GM18511 (cell line): ENCODE data around the gene VHLL.

Experiments
- ATAC-seq: cut with Tn5 transposase; IDR thresholded peaks from one replicate; pipeline ENCODE4 v1.9.1; 2021; ENCODE audit warnings: mild to moderate bottlenecking, moderate library complexity; ENCODE audit not compliant: unreplicated experiment

Gene VHLL

DNA sequence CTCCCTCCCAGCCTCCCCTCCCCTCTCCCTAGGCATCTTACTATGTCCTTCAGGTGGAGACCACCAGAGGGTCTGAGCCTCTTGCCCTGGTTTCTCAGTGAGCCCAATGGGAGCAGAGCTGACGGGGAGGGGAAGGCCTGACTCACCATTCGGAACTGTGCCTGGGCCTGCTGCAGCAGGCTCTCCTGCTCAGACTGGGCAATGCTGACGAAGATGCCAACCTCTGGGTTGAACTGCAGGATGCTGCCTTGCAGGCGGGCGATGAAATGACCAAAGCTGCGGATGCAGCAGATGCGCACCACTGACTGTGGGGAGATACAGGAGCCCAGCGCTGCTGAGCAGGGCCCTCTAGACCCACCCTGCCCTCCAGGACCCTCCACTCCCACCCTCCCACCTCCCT, 40.2 kb downstream of the VHLL start:
- ATAC-seq, result no peak

DNA sequence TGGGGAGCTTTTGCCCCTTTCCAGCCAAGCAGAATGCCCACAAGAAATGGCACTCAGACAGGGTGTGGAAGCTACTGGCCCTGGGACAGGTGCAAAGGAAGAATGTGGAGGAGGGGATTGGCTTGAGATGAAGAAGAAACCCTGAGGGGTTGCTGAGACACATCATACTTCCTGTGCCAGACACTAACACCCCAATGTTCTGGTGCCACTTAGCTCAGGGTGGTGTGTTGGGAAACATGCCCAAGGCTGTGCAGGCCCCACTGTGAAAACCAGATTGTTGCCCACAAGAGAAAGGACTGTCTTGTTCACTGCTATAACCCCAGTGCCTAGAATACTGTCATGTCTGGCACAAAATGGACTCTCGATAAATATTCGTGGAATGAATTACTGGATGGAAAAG, 41.4 kb downstream of the VHLL start:
- ATAC-seq, result no peak

DNA sequence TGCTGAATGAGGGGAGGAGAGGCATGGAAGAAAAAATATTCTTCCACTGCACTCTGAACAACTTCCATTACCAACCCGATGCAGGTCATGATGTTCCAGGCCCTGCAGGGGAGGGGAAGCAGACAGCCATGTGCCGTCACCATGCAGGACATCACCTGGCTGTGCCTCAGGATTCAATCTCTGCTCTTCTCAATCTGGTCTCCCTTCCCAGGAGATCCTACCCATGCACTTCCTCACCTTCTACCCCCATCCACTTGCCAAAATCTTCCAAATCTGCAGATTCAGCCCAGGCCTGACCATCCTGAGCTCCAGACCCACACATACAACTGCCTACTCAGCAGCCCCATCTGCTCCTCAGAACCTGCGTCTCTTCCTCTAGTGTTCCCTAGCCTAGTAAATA, 45.5 kb downstream of the VHLL start:
- ATAC-seq, result no peak

DNA sequence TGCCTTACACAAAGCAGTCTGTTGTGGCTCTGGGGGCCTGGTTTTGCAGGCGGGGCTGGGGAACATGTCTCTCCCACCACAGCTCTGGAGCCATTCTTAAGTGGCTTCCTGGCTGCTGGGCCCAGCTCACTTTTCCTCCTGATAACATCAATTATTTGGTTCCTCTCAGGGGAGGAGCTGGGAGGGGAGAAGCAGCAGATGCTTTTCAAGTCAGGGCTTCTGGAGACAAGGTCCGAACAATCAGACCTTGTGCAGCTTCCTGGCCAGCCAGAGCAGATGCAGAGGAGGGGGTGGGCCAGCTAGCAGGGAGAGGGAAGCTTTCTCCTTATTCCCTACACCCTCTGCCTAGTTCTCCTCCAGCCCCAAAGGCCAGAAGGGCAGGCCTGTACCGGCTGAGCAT, 47.6 kb downstream of the VHLL start:
- no peak for ATAC-seq

GRCh38 chr1:156249593-156249992, 49.5 kb downstream of the VHLL start:
- no peak for ATAC-seq
